Measurements from ENCODE around the gene TNK1. TPM values are rescaled to one million over a fixed set of nuclear protein-coding genes. Genes with fewer than 3 reads are reported as not detected.

The TNK1 gene
- total RNA-seq, 4 donors from 2014 or later, result 38.9 to 110 (median 53.2) TPM

DNA sequence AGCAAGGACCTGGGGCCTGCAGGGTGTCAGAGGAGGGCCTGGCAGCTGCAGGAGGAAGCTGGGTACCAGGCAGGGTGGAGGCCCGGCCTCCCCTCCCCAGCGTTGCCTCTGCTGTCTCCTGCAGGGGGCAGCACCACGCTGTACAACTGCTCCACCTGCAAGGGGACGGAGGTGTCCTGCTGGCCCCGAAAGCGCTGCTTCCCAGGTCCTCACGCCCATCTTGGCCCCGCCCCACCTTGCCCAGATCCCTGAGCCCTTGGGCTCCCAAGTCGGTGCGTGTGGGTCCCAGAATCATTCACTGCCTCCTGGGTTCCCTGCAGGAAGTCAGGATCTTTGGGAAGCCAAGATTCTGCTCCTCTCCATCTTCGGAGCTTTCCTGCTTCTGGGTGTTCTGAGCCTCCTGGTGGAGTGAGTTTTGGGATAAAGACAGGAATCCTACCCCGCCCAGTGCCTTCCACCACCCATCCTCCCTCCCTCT is 24.8 kb upstream of the TNK1 start:
- Histone ChIP-seq H3K4me1 (peaks cover 7 to 41% (median 21%) of the 10 kb centered on the region in 4 donors), H3K9me3 (no peaks in the 10 kb centered on the region), H3K36me3 (no peaks in the 10 kb centered on the region), H3K27me3 (no peaks in the 10 kb centered on the region), H3K27ac (peak overlapping the region; percentile 22 to 61 (median 39)), H3K4me3 (no peak overlapping the region)
- WGBS, 2 donors (ENCODE audit: low coverage in 1 of 2), result 6 to 7% methylated on average over 6 to 12 of the region's 12 CpGs
- intact Hi-C loops (cut with DNase I; ENCODE audit: low total_unique reads), result loop anchor here (1.0 to 10.0 kb wide), 2 partner anchors 81 to 199 kb away; partner anchors contain the start of gene TNFSF13
- TF ChIP-seq, protein P1, sequence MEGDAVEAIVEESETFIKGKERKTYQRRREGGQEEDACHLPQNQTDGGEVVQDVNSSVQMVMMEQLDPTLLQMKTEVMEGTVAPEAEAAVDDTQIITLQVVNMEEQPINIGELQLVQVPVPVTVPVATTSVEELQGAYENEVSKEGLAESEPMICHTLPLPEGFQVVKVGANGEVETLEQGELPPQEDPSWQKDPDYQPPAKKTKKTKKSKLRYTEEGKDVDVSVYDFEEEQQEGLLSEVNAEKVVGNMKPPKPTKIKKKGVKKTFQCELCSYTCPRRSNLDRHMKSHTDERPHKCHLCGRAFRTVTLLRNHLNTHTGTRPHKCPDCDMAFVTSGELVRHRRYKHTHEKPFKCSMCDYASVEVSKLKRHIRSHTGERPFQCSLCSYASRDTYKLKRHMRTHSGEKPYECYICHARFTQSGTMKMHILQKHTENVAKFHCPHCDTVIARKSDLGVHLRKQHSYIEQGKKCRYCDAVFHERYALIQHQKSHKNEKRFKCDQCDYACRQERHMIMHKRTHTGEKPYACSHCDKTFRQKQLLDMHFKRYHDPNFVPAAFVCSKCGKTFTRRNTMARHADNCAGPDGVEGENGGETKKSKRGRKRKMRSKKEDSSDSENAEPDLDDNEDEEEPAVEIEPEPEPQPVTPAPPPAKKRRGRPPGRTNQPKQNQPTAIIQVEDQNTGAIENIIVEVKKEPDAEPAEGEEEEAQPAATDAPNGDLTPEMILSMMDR (IDR thresholded peaks at IDR 0.05), result peak; percentile 89 to 94 (median 90)
- TF ChIP-seq EP300 (IDR thresholded peaks at IDR 0.05; ENCODE audit: low read depth) (no peak), POLR2AphosphoS5 (IDR thresholded peaks at IDR 0.05) (peak in 1 of 3 donors; percentile 25), POLR2A (IDR thresholded peaks at IDR 0.05) (no peak)
- in situ Hi-C loops (cut with MboI; ENCODE audit: low pct_ligation_motif_present in 1 of 4, low pct_unique_long_range_greater_than_20kb in 1 of 4, low sequenced_read_pairs in 3 of 4), result loop anchor here in 1 of 4 donors (10.0 kb wide), 1 partner anchor 79 kb away; the partner anchor contains the start of genes FGF11 and TMEM102
- DNase-seq, result peak; percentile 91

GRCh38 chr17:7356756-7357155 is 24.1 kb upstream of the TNK1 start:
- in situ Hi-C loops (cut with MboI; ENCODE audit: low pct_ligation_motif_present in 1 of 4, low pct_unique_long_range_greater_than_20kb in 1 of 4, low sequenced_read_pairs in 3 of 4), result loop anchor here in 1 of 4 donors (10.0 kb wide), 1 partner anchor 78 kb away; the partner anchor contains the start of genes FGF11 and TMEM102
- TF ChIP-seq, protein P1 (IDR thresholded peaks at IDR 0.05), result no peak
- peak in 1 of 3 donors; percentile 8 for TF ChIP-seq POLR2AphosphoS5 (IDR thresholded peaks at IDR 0.05)
- no peaks in the 10 kb centered on the region for H3K36me3 ChIP-seq
- WGBS, 2 donors (ENCODE audit: low coverage in 1 of 2), result 60% methylated on average over 8 of the region's 8 CpGs; no CpG with 5 or more reads in 1 of the 2 donors
- H3K27me3 ChIP-seq, result no peaks in the 10 kb centered on the region
- peak overlapping the region; percentile 22 to 61 (median 39) for H3K27ac ChIP-seq
- peaks cover 7 to 40% (median 20%) of the 10 kb centered on the region in 4 donors for H3K4me1 ChIP-seq
- DNase-seq, result peak; percentile 13
- no peaks in the 10 kb centered on the region for H3K9me3 ChIP-seq
- intact Hi-C loops (cut with DNase I; ENCODE audit: low total_unique reads), result loop anchor here (1.0 to 10.0 kb wide), 2 partner anchors 81 to 198 kb away; partner anchors contain the start of gene TNFSF13
- no peak overlapping the region for H3K4me3 ChIP-seq

GRCh38 chr17:7357381-7357780 is 23.5 kb upstream of the TNK1 start:
- in situ Hi-C loops (cut with MboI; ENCODE audit: low pct_ligation_motif_present in 1 of 4, low pct_unique_long_range_greater_than_20kb in 1 of 4, low sequenced_read_pairs in 3 of 4), result loop anchor here in 1 of 4 donors (10.0 kb wide), 1 partner anchor 77 kb away; the partner anchor contains the start of genes FGF11 and TMEM102

DNA sequence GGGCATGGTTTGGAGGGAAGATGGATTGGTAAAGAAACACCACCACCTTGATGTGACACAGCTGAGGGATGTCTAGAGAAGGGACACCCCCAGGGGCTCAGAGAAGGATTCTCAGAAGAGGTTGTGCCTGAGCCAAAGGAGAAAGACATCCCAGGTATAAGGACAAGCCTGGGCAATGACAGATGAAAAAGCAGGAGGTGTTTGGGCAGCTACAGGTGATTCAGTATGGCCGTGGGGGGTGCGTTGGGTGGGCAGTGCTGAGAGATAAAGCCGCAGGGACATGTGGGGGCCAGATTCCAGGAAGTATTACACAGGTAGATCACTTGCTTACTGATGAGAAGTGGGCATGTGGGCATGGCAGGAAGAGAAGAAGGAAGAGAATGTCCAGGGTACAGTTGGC is 19.0 kb upstream of the TNK1 start:
- intact Hi-C loops (cut with DNase I; ENCODE audit: low total_unique reads) (no loop called here), in situ Hi-C loops (cut with MboI; ENCODE audit: low pct_ligation_motif_present in 1 of 4, low pct_unique_long_range_greater_than_20kb in 1 of 4, low sequenced_read_pairs in 3 of 4) (loop anchor here in 1 of 4 donors (10.0 kb wide), 1 partner anchor 73 kb away; the partner anchor contains the start of genes FGF11 and TMEM102)
- no peak for DNase-seq
- H3K27me3 ChIP-seq, result no peaks in the 10 kb centered on the region
- TF ChIP-seq EP300 (IDR thresholded peaks at IDR 0.05; ENCODE audit: low read depth), result no peak
- TF ChIP-seq, protein P1 (IDR thresholded peaks at IDR 0.05), result no peak
- no peak for TF ChIP-seq POLR2A (IDR thresholded peaks at IDR 0.05)
- TF ChIP-seq POLR2AphosphoS5 (IDR thresholded peaks at IDR 0.05), result no peak
- no peak overlapping the region for H3K4me3 ChIP-seq
- no peaks in the 10 kb centered on the region for H3K36me3 ChIP-seq
- H3K4me1 ChIP-seq, result no peaks in the 10 kb centered on the region
- 34% methylated on average over 3 of the region's 3 CpGs; no CpG with 5 or more reads in 1 of the 2 donors for WGBS, 2 donors (ENCODE audit: low coverage in 1 of 2)
- H3K27ac ChIP-seq, result no peak overlapping the region
- no peaks in the 10 kb centered on the region for H3K9me3 ChIP-seq

More at GRCh38 chr17:7357381-7357780, 23.5 kb upstream of the TNK1 start:
- H3K27ac ChIP-seq, result peak overlapping the region in 3 of 4 donors; percentile 22 to 61 (median 55)
- H3K9me3 ChIP-seq, result no peaks in the 10 kb centered on the region
- H3K36me3 ChIP-seq, result no peaks in the 10 kb centered on the region
- DNase-seq, result no peak
- intact Hi-C loops (cut with DNase I; ENCODE audit: low total_unique reads), result loop anchor here (10.0 kb wide), 1 partner anchor 197 kb away; the partner anchor contains the start of gene TNFSF13
- H3K27me3 ChIP-seq, result no peaks in the 10 kb centered on the region
- TF ChIP-seq, protein P1 (IDR thresholded peaks at IDR 0.05), result no peak
- TF ChIP-seq POLR2AphosphoS5 (IDR thresholded peaks at IDR 0.05), result no peak
- TF ChIP-seq EP300 (IDR thresholded peaks at IDR 0.05; ENCODE audit: low read depth), result no peak
- no peak for TF ChIP-seq POLR2A (IDR thresholded peaks at IDR 0.05)
- H3K4me1 ChIP-seq, result peaks cover 7 to 38% (median 18%) of the 10 kb centered on the region in 4 donors
- WGBS, 2 donors (ENCODE audit: low coverage in 1 of 2), result 63 to 78% methylated on average over 1 to 2 of the region's 2 CpGs
- no peak overlapping the region for H3K4me3 ChIP-seq

Measured in transverse colon (tissue), 4 donors.